G401 (cell line): ENCODE results near the gene RNLS. TPM values are rescaled to one million over a fixed set of nuclear protein-coding genes. Genes with fewer than 3 reads are reported as not detected.

ENCODE experiments used
- DNase-seq: peaks from one replicate; pipeline ENCODE4 v3.0.0-alpha.2; 2015; ENCODE audit warnings: low spot score
- in situ Hi-C: cut with HindIII; loops from 2 replicates; pipeline ENCODE4 v1.10.0; 2016; ENCODE audit warnings: low sequenced_read_pairs, mixed read lengths
- total RNA-seq: library from RNA; depleted of rRNA; stranded (reverse); fragments of >200 nt; shearing (Covaris generic); gene quantifications from 2 replicates; pipeline ENCODE4 v1.2.3, GENCODE V29; 2014; rRNA removed

Gene RNLS
- total RNA-seq, 1 experiment from 2014 or later: 1.8 TPM

GRCh38 chr10:88232983-88233543 lies 350.1 kb downstream of the RNLS start:
- no peak for DNase-seq
- in situ Hi-C loops: no loop called here

- DNase-seq: no peak
- in situ Hi-C loops: no loop called here
These were observed 350.9 kb downstream of the RNLS start for GRCh38 chr10:88232029-88232895.

GRCh38 chr10:88230251-88230650 lies 352.9 kb downstream of the RNLS start:
- in situ Hi-C loops: no loop called here
- DNase-seq: no peak

- no peak for DNase-seq
- in situ Hi-C loops: no loop called here
These were observed 355.0 kb downstream of the RNLS start for GRCh38 chr10:88228130-88228529.

GRCh38 chr10:88227342-88228018 lies 355.6 kb downstream of the RNLS start:
- in situ Hi-C loops: no loop called here
- no peak for DNase-seq

- no peak for DNase-seq
- in situ Hi-C loops: no loop called here
These were observed 356.2 kb downstream of the RNLS start for GRCh38 chr10:88226891-88227290.

GRCh38 chr10:88226071-88226659 lies 357.0 kb downstream of the RNLS start:
- in situ Hi-C loops: no loop called here

More at GRCh38 chr10:88226071-88226659, 357.0 kb downstream of the RNLS start:
- no peak for DNase-seq

Other genes with a start within 250 kb of the RNLS start
- not detected in 2 replicates for gene LIPJ, start 3.4 kb upstream of the RNLS start, total RNA-seq
- not detected in 2 replicates for gene LIPF, start 81.1 kb upstream of the RNLS start, total RNA-seq
- not detected in 2 replicates for gene LIPK, start 122.9 kb upstream of the RNLS start, total RNA-seq
- gene LIPN, start 176.7 kb upstream of the RNLS start, total RNA-seq: not detected in 2 replicates
- gene LIPM, start 219.4 kb upstream of the RNLS start, total RNA-seq: not detected in 2 replicates